NCI-H526 treated with DMSO at 0.1 percent for 48 hours (cell line): ENCODE data around the gene CDH16.
A peak's percentile ranks its signal among the peaks of the same experiment; 100 is the strongest.

Experiments
- DNase-seq: peaks from one replicate; lab custom pipeline; 2025; lab: John Stamatoyannopoulos, UW

CDH16 gene

DNA sequence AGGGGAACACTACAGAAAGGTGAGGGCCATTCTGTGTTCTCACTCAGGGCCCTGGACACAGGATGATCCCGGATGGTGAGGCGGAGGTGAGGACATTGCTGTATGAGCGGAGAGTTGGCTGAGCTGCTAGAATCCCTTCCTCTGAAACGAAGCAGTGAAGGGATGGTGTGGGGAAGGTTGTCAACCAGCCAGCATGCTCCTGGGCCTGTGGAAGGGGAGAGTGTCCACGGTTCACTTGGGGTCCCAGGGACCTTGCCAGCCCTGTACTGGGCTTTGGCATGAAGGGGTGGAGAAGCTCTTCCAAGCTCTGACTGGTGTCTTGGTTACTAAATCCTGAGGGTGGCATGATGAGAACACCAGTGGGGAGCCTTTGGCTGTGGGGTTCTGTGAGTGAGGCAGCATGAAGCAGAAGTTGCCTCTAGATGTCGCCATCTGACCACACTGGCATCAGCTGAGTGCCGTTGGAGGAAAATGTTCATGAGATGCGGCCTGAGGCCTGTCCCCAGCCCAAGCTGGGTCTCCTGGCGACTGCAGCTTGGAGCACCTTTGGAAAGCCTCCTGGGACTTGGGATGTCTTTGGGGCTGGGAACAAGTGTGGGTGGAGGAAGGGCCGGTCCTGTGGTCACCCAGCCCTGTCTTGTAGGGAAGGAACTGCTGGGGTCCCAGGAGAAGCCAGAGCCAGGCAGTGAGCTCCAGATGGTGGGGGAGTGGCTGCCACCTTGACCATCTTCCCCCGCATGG, 23.6 kb downstream of the CDH16 start:
- DNase-seq, result peak; percentile 5

DNA sequence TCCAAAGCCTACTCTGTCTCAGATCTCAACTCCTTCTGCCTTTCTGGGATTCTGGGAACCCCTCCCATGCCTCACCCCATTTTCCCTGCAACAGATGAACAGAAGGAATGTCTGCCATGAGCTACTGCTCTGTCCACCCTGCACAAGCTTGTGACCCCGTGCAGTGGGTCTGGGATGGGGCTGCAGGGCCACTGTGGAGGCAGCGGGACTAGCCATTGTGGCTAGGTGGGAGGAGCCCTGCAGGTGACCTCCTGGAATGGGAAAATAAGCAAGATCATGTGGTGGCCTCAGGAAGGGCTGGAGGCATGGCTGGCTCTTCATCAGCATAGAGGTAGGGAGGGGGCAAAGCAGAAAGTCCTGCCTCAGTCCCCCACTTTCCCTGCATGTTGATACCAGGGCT, 24.6 kb downstream of the CDH16 start:
- DNase-seq, result no peak

DNA sequence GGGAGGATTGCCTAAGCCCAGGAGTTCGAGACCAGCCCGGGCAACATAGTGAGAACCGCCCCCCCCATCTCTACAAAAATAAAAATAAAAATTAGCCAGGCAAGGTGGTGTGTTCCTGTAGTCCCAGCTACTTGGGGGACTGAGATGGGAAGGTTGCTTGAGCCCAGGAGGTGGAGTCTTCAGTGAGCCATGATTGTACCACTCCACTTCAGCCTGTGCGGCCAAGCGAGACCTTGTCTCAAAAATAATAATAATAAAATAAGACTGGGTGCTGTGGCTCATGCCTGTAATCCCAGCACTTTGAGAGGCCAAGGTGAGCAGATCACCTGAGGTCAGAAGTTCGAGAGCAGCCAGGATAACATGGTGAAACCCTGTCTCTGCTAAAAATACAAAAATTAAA, 26.9 kb downstream of the CDH16 start:
- DNase-seq, result no peak

DNA sequence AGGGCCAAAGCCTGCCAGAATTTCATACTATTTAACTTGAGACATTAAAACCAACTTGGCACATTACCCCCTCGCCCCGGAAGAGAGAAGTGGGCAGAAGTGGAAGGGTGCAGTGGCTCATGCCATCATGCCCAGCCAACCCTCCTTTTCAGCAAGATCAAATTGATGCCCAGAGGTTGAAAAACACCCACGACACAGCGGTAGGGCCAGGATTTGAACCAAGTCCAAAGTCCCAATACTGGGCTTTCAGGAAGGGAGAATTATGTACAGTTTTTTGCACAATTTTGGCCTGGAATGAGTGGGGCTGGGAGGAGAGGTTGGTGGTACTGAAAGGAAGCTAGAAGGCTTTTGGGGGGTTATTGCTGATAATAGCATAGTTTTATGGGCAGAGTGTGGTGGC, 27.3 kb downstream of the CDH16 start:
- no peak for DNase-seq

DNA sequence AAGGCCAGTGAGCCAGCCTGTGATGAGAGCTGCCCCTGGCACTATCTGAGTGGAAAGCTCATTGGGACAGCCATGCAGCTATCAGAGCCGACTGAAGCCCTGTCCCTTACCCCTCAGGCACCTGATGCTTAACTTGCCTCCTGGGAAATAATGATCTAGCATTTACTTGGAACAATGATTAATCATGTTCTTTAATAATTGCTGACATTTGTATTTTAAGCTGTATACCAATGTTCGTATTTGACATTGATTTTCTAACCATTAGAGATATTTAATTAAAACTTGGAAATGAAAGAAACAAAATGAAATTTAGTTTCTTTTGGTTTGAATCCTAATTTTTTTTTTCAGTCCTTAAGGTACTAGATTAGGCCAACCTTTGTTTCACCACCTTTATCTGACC, 27.9 kb downstream of the CDH16 start:
- no peak for DNase-seq

DNA sequence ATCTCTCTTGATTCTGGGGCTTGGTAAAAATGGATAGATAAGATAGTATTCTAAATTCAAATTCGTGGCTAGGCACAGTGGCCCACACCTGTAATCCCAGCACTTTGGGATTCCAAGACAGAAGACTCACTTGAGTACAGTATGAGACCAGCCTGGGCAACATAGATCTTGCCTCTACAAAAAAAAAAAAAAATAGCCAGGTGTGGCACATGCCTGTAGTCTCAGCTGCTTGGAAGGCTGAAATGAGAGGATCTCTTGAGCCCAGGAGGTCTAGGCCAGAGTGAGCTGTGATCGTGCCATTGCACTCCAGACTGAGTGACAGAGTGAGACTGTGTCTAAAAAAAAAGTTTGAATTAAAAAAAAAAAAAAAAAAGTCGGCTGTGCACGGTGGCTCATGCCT, 29.1 kb downstream of the CDH16 start:
- DNase-seq, result no peak

DNA sequence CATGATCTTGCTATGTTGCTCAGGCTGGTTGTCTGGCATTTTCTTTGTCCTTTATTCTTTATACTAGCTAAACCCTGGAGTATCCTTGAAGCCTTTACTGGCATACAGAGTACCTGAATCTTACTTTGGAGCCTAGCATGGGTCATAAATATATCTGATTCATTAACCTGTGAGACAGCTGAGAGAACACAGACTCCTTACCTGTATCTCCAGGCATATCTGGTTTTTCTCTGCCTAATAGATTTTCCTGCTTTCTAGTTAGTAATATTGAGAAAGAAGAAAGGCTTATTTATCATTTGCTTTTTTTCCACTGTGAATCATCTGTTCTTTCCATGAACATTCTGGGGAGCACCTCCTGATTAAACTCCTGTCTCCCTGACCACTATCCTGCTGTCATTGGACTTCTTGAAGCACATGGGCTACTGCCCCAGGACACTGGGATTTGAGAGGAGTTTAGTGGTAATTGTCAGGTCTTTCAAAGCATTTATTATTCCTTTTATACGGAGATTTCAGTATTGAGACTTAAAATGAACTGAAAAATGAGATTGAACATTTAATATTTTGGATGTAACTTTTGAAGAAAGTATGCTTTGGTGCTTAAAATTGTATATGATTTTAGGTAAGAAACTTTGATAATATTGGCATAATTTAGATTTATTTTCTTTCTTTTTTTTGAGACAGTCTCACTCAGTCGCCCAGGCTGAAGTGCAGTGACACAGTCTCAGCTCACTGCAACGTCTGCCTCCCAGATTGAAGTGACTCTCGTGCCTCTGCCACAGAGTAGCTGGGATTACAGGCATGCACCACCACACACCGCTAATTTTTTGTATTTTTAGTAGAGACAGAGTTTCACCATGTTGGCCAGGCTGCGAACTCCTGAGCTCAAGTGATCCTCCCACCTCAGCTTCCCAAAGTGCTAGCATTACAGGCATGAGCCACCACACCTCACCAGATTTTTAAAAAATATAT, 29.8 kb downstream of the CDH16 start:
- no peak for DNase-seq

DNA sequence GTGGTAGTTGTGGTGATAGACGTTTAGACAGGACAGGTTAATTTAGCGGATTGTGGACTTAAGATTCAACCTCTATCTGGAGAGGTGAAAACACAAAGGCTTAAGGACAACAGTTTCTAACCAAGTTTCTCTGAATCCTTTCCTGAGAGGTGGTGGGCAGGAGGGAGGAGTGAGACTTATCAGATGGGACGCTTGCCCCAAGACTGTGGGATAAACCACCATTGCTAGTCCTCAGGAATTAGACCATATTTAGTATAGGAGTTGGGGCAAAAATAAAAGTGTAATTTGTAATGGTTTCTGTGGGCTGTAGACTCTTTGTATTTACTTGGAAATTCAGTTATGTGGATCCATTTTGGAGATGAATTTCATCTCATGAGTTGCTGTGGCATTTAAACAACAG, 31.8 kb downstream of the CDH16 start:
- no peak for DNase-seq

DNA sequence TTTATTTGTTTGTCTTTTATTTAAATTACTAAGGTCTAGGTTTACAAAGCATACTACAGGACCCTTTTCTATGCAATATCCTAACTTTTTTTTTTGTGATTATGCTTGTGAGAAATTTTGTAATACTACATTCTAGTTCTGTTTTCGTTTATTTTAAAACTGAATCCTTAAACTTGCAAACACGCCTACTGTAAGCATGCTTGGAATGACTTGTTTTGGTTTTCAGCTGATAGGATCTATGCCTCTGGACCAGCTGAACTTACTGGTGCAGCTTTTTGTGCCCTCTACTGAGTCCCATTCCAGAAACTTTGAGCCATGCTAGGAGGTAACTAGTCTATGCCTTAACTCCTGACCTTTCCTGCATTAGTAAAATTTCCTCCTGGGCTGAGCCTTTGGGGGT, 32.4 kb downstream of the CDH16 start:
- no peak for DNase-seq

DNA sequence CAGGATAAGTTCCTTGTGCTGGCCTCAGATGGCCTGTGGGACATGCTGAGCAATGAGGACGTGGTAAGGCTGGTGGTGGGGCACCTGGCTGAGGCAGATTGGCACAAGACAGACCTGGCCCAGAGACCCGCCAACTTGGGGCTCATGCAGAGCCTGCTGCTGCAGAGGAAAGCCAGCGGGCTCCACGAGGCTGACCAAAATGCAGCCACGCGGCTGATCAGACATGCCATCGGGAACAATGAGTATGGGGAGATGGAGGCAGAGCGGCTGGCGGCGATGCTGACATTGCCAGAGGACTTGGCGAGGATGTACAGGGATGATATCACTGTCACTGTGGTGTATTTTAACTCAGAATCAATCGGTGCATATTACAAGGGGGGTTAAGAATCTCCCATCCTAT, 33.2 kb downstream of the CDH16 start:
- DNase-seq, result no peak

DNA sequence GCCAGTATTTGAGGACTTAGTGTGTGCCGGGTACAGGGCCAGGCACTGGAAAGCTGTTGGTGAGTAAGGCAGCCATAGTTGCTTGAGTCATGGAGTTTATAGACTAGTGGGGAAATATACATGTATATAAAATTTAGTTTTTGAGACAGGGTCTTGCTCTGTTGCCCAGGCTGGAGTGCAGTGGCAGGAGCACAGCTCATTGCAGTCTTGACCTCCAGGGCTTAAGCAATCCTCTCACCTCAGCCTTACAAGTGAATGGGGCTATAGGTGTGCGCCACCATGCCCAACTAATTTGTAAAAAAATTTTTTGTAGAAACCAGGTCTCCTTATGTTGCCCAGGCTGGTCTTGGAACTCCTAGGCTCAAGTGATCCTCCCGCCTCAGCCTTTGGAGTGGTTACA, 36.0 kb downstream of the CDH16 start:
- no peak for DNase-seq

DNA sequence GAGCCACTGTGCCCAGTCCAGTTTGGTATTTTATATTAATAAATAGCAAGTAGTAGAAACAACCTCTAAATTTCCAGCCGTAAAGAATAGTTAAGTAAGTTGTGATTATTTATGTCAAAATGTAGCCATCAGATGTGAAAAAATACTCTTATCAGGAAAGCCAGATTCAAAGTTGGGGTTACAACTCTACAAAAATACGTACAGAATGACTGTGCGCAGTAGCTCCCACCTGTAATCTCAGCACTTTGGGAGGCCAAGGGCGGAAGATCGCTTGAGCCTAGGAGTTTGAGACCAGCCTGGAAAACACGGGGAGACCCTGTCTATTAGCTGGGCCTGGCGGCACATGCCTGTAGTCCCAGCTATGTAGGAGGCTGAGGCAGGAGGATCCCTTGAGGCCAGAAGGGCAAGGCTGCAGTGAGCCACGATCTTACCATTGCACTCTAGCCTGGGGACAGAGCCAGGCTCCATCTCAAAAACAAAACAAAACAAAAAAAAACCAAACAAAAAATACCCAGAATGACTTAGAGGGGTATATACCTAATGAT, 36.6 kb downstream of the CDH16 start:
- no peak for DNase-seq

DNA sequence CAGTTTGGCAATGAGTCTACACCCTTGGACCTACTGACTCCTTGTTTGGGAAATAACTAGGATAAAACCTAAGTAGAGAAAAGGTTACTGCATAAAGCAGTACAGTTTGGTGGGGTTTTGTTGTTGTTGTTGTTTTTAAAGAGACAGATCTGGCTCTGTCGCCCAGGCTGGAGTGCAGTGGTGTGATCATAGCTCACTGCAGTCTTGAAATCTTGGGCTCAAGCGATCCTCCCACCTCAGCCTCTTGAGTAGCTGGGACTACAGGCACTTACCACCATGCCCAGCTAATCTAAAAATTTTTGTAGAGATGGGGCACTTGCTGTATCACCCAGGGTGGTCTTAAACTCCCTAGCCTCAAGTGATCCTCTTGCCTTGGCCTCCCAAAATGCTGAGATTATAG, 37.1 kb downstream of the CDH16 start:
- DNase-seq, result no peak

DNA sequence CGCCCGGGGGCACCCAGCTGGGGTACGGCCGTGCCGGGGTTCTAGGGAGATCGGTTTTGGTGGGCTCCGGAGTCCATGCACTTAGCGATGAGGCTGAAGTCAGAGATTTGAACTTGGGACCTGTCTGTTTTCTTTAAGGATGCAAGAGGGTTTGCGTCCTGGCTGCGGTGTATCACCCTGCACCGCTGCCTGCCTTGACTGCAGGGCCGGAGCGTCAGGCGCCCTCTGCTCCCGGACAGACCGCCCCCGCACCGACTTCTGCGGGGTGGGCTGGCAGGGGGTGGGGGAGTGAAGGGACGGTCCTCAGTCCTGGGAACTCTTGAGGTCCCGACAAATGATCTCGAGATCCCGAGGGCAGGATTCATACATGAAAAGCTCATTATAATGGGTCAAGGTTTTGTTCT, 37.7 kb downstream of the CDH16 start:
- no peak for DNase-seq

DNA sequence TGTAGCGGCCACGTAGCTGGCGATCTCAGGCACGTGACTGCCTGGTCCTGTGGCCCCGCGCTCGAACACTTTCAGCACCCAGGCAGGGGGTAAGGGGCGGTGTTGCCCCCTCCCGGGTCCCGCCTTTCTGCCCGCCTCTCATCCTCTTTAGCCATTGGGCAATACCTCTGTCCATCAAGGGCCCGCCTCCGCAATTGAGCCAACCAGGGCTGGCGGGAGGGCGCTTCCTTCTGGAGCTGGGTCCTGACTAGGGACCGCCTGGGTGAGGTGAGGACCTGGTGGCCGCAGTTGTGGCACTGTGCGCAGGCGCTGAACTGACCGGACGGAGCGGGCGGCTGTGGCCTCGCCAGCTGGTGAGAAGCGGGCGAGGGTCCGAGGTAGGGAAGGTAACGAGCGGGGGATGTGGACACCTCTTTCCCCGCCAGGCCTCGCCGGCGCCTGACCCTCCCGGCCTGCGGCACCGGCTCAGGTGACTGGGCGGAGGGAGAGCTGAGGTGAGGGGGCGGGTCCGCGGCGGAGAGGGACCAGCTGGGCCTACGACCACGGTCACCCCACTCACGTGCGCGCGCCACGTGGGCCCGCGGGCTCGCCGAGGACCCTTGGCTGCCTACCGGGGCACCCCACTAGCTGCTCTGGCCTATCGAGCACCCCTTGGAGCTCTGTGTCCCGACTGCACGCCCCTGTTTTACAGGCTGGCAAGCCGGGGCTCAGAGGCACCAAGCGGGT, 38.2 kb downstream of the CDH16 start, which contains the start of gene PDP2:
TSS of gene PDP2 (plus strand) at position 228 of the 726 bp plus-strand sequence. CDS start 3,770 bp downstream, outside the sequence.
- DNase-seq, result peak; percentile 80

DNA sequence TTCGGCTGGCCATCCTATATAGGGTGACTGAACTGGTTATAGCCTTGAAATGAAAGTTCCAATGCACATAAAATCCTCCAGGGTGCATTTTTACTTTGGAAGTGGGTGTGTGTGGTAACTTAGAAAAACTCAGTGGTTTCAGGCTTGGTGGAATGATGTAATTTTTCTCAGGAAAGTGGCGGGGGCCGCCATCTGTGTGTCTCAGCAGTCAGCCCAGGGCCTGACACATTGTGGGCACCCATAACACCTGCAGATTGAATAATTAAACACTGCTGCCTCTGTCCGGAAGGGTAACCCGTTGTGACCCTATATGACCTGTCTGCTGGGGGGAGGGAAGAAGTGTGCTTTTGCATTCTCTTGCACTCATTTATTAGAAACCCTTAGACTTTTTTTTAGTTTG, 40.6 kb downstream of the CDH16 start:
- DNase-seq, result no peak

DNA sequence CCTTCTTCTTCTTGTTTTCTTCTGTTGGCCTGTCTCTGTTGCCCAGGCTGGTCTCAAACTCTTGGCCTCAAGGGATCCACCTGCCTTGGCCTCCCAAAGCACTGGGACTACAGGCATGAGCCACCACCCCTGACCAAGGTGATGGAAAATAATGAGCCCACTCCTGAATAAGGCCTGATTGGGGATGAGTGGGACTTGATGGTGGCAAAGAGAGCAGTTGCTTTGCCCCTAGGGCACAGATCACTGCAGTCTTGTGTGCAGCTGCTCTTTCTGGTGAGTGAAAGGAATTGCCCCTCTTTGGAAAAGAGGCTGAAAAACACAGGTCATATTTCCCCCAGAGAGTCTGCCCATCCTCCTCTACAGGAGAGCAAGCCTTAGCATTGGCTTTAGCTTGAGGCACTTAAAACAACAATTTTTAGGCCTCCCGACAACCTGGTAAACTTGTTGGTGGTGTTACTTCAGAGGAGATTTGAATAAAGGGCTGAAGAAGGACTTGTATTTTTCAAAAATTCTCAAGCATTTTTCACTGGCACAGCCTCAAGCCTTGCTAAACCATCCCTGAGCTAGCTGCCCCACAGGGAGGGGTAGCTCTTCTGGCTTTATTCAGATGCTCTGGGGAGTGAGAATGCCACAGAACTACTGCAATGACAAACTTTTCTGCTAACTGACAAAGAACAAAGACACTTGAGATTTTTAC, 44.5 kb downstream of the CDH16 start:
- DNase-seq, result no peak

DNA sequence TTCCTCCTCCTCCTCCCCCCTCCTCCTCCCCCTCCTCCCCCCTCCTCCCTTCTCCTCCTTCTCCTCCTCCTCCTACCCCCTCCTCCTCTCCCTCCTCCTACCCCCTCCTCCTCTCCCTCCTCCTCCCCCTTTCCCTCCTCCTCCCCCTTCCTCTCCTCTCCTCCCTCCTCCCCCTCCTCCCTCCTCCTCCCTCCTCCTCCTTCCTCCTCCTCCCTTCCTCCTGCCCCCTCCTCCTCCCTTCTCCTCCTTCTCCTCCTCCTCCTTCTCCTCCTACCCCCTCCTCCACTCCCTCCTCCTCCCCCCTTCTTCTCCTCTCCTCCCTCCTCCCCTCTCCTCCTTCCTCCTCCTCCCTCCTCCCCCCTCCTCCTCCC, 45.0 kb downstream of the CDH16 start:
- DNase-seq, result no peak

DNA sequence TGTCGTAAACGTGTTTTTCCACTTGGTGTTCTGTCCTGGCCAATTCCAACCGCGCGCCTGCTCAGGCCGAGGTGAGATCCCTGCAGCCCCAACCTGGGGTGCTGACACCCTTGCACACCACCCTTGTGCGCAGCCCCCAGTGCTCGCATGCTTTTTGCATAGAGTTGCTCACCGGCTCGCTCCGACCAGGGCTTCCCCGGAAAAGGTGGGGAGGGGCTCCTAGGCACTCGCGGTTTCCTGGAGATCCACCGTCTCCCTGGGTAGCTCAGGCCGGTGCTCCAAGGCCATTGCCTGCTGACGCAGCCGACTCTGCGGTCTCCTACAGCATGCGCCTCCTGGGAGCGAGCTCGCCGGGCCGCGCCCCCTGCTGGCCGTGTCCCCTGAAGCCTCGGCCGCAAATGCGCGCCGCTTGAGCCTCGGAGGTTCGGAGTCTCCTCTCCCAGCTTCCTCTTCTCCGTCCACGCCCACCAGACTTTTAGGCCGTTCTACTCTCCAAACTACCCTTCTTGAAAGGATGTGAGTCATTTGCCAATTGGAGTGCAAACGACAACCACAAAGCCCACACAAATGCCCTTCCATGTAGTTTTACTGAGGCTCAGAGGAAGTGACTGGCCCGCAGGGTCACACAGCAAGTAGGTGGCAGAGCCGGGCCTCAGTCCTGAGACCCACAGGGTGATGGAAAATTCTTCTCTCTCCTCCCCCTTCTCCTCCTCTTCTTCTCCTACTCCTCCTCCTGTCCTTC, 45.6 kb downstream of the CDH16 start:
- DNase-seq, result peak; percentile 64

DNA sequence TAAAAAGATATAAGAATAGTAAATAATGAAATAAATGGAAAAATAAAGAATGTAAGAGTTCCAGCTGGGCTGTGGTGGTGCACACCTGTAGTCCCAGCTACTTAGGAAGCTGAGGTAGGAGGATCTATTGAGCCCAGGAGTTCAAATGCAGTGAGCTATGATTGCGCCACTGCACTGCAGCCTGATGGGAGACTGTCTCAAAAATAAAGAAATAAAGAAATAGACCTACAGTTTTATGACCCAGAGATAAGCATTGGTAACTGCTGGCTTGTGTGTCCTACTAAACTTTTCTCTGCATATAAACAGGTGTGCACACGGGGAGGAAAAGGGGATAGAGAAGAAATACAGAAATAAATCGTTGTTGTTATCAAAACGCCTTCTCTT, 46.1 kb downstream of the CDH16 start:
- no peak for DNase-seq

DNA sequence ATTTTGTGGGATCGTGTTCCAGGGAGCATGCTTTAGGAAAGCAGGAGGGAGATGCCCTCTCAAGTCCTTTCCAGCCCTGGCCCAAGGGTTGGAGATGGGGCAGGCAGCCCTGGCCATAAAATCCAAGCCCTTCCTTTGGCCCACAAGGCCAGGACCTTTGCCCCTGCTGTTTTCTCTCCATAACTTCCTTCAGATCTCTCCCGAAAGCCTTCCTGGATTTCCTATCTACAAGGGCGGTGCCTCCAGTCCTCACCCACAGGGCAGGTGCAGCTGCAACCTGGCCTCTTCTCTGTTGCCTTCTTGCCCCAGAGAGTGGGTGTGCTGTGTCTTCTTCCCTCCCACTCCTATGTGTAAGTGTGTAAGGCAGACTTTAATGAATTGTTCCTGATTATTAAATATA, 46.8 kb downstream of the CDH16 start:
- no peak for DNase-seq
